ENCODE data around the gene AMBP.

The AMBP gene

DNA sequence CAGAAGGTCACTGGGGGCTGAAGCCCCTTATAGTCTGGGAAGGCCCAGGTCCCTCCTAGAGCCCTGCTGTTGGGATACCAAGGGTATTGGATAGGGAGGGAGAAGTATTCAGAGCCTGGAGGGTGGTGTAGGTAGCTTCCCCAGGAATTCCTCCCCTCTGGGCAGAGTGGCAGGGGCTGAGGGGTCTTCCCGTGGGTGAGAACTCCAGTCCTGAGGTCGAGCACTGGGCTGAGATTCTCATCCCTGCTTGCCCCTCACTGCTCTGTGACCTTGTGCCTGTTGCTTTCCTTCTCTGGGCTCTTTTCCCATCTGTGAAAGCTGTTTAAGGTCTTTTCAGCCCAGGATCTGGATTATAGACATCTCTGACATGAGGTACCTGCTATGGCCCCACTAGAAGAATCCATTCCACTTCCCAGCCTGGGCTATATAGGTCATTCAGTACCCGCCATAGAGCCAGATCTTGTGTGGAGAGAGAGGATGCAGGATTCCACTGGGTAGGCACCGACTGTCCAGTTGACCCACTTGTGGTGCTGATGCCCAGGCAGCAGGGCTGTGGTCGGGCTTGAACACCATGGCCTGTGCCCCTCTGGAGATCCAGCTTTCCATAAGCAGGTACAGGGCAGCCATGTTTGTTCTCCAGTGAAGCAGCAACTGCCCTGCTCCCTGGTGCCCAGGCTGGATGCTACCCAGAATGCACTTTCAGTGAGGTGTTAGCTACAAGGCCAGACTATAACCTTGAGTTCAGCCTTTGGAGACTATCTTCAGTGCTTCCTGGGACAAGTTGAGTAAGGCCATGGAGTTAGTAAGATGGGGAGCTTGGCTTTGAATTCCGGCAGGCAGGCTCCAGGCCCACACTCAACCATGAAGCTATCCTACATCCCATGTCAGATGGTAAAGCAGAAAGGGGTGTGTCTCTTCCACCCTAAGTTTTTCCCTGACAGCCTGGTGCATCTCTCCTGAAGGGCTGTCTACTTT is 60.1 kb downstream of the AMBP start:
- no peak for DNase-seq (ENCODE audit: extremely low spot score, insufficient read length, low read depth)
- FAIRE-seq: no peak

DNA sequence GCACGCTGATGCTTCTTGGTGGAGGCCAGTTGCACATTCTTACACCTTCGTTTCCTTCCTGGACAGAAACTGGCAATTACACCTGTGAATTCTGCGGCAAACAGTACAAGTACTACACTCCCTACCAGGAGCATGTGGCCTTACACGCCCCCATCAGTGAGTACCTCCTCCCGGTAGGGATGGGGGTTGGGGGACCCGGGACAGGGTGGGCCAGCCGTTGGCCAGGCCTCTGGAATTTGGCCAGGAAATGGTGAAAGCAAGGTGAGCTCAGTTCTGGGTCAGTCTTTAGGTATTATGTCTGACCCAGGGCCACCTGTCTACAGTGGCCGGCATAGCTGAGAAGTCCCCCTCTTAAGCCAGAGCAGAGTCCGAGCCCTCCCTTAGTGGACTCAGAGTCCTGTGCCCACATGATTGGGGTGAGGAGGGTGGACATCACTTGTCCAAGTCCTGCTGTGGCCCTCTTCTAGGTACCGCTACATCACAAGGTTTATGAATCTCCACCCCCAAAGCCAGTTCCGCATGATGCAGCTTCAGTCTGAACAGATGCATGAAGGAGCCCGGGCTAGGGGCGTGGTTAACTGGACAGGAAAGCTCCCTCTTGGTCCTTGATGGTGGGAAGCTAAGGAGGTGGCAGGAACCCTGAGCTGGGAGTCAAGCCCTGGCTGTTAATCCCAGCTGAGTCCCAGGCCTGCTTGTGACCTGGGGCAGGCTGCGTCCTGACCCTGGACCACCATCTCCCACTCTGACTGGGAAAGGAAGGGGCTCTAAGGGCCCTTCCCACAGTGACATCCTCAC is 61.3 kb downstream of the AMBP start:
- DNase-seq (ENCODE audit: extremely low spot score, insufficient read length, low read depth) (no peak), FAIRE-seq (no peak)

DNA sequence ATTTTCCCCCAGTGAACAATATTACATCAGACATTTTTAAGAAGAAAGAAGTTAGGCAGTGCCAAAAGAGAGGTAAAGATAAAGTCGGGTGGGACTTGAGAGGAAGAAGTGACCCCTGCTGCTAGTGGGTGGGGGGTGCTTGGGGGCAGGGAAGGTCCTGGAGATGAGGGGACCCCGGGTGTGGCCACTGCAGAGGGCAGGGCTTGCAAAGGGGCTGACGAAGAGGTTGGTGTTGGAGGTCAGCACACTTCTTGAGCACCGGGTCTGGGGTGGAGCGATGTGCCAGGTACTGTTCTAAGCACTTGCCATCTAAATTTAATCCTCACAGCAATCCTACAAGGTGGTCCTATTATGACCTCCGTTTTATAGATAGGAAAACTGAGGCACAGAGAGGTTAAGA is 62.0 kb downstream of the AMBP start:
- no peak for FAIRE-seq
- DNase-seq (ENCODE audit: extremely low spot score, insufficient read length, low read depth): no peak

DNA sequence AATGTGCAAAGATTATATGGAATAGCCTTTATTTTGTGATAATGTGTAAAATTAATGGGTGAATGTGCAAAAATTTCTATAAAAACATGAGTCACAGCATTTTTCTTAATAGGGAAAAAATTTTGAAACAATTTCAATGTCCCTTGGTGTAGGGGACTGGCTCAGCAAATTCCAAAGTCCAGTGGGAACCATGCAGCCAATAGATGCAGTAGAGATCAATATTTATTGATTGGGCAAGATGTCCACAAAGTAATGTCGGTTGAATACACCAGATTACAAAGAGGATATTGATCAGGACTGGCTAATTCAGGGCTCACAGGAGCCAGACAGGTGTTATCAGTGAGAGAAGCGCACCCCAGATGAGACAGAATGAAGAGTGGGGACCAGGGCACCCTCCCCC is 62.5 kb downstream of the AMBP start:
- FAIRE-seq: no peak
- no peak for DNase-seq (ENCODE audit: extremely low spot score, insufficient read length, low read depth)

DNA sequence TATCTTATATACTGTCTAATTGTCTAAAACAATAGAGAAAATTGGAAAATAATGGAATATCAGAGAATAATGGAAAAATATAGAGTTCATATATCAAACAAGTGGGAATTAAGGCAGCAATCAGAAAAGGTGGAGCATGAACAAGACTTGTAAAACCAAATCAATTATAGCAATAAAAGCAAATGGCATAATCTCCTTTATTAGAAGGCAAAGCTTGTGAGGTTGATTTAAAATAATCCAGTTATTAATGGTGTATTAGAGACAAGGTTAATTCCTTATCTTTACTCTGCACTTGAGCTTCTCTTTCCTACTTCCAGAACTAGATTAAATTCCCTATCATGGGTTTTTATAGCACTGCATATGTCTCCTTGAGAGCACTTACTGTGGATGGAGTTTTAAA is 64.1 kb downstream of the AMBP start:
- DNase-seq (ENCODE audit: extremely low spot score, insufficient read length, low read depth): no peak
- FAIRE-seq: no peak

DNA sequence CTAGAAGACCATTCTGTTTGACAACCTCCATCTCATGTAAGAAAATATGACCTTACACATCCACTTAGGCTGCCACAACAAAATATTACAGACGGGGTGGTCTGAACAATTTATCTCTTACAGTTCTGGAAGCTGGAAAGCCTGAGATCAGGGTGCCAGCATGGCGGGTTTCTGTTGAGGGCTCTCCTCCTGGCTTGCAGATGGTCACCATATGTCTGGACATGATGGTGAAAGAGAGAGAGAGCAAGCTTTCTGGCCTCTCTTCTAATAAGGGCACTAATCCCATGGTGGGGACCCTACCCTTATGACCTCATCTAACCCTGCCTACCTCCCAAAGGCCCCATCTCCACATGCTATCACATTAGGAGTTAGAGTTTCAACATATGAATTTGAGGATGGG is 66.0 kb downstream of the AMBP start:
- no peak for FAIRE-seq

DNA sequence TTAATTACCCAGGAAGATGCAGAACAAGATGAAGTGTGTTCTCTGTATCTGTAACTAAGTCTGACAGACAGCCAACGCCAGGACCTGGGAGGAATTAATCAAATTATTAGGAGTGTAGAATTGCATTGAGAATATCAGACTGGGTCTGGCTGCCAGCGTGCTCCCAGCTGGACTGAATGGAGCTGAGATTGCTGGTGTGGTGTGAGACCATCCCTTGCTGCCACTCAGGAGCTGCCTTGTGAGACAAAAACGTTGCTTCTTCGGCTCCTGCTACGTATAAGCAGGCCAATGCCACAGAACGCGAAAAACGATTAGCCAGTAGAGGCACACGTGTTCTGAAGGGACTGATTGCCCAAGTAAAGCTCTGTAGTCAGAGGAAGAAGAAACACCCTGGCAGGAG is 66.8 kb downstream of the AMBP start:
- FAIRE-seq (no peak), DNase-seq (ENCODE audit: extremely low spot score, insufficient read length, low read depth) (no peak)

More for the DNA sequence above, 66.0 kb downstream of the AMBP start:
- no peak for DNase-seq (ENCODE audit: extremely low spot score, insufficient read length, low read depth)

All from GM18507 (cell line).